SK-N-SH (cell line): ENCODE results near the gene CPN2.

ENCODE experiments used
- CTCF ChIP-seq: fragments of 200-600 bp; sonication (generic); IDR thresholded peaks from 2 replicates; pipeline ENCODE4 v1.6.1; 2017; ENCODE audit warnings: antibody characterized with exemption, mild to moderate bottlenecking, moderate library complexity
- JUND ChIP-seq: IDR thresholded peaks from 2 replicates; pipeline ENCODE4 v1.4.0; 2012
- MEF2A ChIP-seq: IDR thresholded peaks from 2 replicates; pipeline ENCODE4 v1.4.0; 2012; ENCODE audit warnings: low read depth, borderline replicate concordance

DNA sequence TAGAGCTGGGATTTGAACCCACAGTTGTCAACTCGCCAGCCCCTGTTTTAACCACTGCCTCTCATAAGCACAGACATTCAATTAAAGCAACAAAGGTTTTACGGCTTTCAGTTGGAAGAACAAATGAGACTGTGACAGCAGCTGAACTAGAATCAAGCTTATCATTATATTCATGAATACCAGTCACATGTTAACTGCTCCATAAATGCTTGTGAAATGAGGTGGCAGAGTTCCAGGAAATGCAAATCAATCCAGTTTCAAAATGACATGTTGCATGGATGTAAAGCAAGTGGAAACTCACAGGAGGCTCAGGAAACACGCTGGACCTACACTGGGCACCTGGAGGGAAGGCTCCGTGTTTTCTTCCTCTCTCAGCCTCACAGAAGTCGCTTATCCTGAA lies 44.1 kb upstream of the CPN2 start:
- no peak for TF ChIP-seq JUND
- TF ChIP-seq MEF2A = no peak
- TF ChIP-seq CTCF = no peak
